HG02885 (cell line): ENCODE results near the gene CCDC85B.
A peak's percentile ranks its signal among the peaks of the same experiment; 100 is the strongest.

Source experiments
- ATAC-seq: cut with Tn5 transposase; IDR thresholded peaks from one replicate; pipeline ENCODE4 v1.9.1; 2021; ENCODE audit warnings: mild to moderate bottlenecking; ENCODE audit not compliant: unreplicated experiment, poor library complexity

CCDC85B gene

GRCh38 chr11:65856689-65857499 lies 33.6 kb upstream of the CCDC85B start:
- ATAC-seq: peak; percentile 31

GRCh38 chr11:65857500-65857852 lies 33.0 kb upstream of the CCDC85B start:
- peak; percentile 2 for ATAC-seq

DNA sequence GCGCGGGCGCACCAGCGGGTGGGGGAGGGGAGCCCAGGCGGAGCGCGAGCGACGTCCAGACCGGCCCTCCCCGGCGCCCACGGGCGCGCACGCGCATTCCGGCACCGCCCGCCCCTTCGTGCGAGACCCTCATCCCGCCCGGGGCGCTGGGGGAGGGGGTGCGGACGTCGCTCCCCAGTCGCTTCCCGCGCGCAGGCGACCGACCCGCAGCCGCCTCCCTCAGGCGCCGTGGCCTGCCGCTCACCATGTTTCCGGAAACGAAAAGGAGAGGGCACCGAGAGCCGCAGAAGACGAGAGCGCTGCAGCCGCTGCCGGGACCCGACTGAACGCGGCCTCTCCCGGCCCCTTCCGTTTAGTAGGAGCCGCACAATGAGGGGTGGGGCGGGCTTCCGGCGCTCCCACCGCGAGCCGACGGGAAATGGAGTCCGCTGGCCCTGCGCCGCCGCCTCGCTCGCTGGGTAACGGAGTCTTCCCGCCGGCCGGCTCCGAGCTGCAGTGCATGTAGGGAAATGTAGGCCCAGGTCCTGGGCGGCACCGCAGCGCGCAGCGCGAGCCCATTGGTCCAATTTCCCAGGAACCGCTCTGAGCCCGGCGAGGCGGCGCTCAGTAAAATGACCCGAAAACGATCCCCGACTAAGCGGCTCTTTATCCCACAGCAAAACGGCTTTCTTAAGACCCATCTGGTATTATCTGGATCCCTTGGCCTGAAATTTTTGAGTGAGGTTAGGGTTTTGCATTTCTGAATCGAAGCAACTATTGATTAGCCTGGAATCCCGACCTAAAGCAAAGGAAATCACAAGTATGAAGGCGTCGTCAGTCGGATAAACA lies 32.4 kb upstream of the CCDC85B start, which contains the start of gene CFL1:
Gene CFL1, minus strand, starts transcription at position 328 of the 828 bp plus-strand sequence. Its CDS starts 81 bp downstream, at position 247.
- peak; percentile 48 for ATAC-seq

DNA sequence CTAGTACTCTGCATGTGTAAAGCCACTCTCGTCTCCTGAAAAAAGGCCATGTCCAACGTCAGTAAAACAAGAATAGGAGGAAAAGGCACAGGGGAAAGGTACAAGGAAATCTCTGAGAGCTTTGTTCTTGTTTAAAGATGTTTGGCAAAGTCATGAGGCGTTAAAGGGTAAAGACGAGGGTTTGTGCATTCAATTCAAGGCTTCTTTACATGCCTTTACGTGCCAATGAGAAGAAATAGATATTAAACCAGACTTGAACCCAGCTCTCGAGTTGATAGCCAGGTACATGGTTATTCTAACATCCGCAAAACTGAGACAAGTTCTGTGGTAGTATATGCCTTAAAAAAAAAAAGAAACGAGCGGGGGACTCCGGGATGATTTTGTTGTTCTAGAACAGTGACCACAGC lies 31.8 kb upstream of the CCDC85B start:
- no peak for ATAC-seq

DNA sequence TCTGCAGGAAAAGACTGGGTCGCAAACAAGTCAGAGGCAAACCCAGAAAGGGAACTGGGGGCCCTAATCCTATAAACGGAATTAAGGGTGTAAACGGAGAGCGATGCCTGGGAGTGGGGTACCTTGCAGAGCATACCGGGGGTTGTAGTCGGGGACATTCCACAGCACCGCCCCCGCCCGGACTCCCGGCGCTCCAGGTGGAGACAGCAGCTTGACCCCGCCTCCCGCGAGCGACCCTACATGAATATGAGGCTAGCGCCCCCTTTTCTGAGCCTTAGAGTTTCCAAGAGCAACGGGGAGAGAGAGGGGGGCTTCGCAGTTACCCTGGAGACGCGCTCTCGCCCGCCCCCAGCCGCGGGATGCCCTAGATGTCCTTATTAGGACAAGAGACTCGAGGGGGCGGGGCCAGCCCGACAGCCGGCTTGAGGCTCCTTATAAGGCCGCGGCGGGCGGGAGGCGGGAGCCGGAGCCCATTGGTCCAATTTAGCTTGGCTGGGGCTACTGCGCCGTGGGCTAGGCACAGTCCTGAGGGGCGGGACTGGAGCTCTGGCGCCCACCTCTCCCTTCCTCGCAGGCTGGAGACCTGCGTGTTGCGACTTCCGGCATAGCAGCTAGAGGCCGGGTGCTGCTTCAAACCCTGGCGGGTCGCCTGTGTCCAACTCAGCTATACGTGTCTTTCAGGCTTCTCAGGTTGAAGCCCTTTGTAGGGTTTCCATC lies 31.2 kb upstream of the CCDC85B start:
- ATAC-seq: peak; percentile 61

DNA sequence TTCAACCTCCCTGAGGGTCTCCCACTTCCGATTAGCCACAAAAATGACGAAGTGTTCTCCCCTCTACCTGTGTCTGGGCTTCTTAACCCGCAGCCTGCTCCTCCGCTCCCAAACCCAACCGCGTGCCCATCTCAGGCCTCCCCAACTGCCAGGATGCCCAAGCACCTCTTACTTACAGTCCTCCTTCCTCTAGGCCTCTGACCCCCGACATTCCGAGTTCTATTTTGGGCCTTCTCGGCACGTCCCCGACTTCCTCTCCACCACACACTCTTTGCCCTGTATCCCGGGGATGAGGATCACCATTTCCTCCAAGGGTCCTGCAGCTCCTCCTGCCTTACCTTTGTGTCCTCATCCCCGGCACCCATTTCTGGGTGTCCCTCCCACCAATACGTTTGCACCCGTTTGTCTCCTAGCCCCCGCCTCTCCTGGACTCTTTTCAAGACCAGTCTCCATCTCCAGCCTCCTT lies 30.6 kb upstream of the CCDC85B start:
- no peak for ATAC-seq

- peak; percentile 29 for ATAC-seq
Measured at GRCh38 chr11:65860278-65861164, 30.0 kb upstream of the CCDC85B start, which contains the start of gene MUS81. TSS of gene MUS81 (plus strand) at chr11:65860433. CDS start at chr11:65860754, 321 bp downstream.

GRCh38 chr11:65861165-65861505 lies 29.3 kb upstream of the CCDC85B start:
- ATAC-seq: no peak

DNA sequence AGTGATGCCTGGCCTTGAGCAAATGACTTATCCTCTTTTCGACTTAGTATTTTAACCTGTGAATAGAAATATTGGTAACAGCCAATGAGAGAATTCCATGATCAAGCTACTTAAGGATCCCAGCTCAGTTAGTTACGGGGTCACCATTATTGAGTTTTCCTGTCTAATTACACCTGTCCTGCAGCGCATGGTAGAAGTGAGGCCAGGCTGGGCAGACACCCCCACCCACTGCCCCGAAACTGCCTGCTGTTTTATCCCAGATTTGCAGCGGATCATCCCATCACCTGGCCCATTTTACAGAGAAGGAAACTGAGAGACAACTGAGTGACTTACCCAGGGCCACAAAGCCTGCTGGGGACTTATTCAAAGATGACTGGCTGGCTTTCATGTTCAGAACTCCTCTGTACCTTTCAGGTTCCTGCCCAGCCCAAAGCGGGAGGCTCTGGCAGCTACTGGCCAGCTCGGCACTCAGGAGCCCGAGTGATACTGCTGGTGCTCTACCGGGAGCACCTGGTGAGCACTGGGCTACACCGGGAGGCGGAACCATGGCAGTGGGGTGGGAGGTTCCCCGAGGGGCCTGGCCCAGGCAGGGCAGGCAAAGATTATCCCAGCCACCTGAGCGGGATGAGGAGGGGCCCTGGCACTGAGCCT lies 28.8 kb upstream of the CCDC85B start:
- ATAC-seq: no peak

- no peak for ATAC-seq
Measured at GRCh38 chr11:65862191-65862735, 28.2 kb upstream of the CCDC85B start.

DNA sequence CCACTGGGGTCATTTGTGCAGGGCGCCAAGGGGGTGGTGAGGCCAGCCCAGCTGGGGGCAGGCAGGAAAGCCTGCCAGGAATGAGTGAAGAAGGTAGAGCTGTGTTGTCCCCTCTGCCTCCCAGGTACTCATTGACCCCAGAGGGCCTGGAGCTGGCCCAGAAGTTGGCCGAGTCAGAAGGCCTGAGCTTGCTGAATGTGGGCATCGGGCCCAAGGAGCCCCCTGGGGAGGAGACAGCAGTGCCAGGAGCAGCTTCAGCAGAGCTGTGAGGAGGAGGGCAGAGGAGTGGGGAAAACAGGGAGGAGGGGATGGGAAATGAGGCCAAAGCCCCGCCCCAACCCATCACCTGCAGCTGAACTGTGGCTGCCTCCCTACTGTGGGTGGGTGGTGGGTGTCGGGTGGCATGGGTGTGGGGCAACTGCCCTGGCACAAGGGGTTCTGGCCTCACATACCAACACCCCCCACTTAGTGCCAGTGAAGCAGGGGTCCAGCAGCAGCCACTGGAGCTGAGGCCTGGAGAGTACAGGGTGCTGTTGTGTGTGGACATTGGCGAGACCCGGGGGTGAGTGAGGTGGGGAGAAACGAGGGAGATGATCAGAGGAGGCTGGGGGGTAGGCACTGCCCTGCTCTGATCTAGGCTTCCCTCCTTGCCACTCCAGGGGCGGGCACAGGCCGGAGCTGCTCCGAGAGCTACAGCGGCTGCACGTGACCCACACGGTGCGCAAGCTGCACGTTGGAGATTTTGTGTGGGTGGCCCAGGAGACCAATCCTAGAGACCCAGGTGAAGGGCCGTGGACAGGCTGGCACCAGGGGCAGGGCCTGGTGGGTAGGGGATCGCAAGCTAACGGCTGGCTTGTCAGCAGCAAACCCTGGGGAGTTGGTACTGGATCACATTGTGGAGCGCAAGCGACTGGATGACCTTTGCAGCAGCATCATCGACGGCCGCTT lies 27.3 kb upstream of the CCDC85B start:
- no peak for ATAC-seq

- no peak for ATAC-seq
Measured at GRCh38 chr11:65863889-65864705, 26.4 kb upstream of the CCDC85B start.

GRCh38 chr11:65864706-65865471 lies 25.6 kb upstream of the CCDC85B start:
- no peak for ATAC-seq

GRCh38 chr11:65865550-65866172 lies 24.8 kb upstream of the CCDC85B start:
- ATAC-seq: no peak

GRCh38 chr11:65866509-65867283 lies 23.8 kb upstream of the CCDC85B start:
- ATAC-seq: no peak
